ENCODE data around the gene PDCD1LG2. TPM values are rescaled to one million over a fixed set of nuclear protein-coding genes. Genes with fewer than 3 reads are reported as not detected.

Gene PDCD1LG2
- total and polyA plus RNA-seq, 2 of the 8 experiments (the other 6 are each of a cell fraction or from before 2014, with no cell fraction given) = not detected

- TF ChIP-seq CHD7 (IDR thresholded peaks at IDR 0.05; ENCODE audit: insufficient replicate concordance, low read length) = no peak
- TF ChIP-seq SP2 (IDR thresholded peaks at IDR 0.05; ENCODE audit: low read length) = no peak
- TF ChIP-seq SAP30 (IDR thresholded peaks at IDR 0.05; ENCODE audit: insufficient read depth, insufficient replicate concordance, low read length) = no peak
- no peak for TF ChIP-seq ATF2 (IDR thresholded peaks at IDR 0.05; ENCODE audit: low read length)
- no peak for TF ChIP-seq BRCA1 (IDR thresholded peaks at IDR 0.05; ENCODE audit: low read depth, low read length)
- TF ChIP-seq CREB1 (IDR thresholded peaks at IDR 0.05) = no peak
- TF ChIP-seq FOSL1 (IDR thresholded peaks at IDR 0.05; ENCODE audit: insufficient read depth, low read depth, low read length) = no peak
- no peak for TF ChIP-seq POLR2AphosphoS5 (IDR thresholded peaks at IDR 0.05; ENCODE audit: low read depth, low read length)
These were observed 53.6 kb downstream of the PDCD1LG2 start (continued) for GRCh38 chr9:5563886-5564285.
